Neural crest cell (in vitro differentiated cells): ENCODE data around the gene CMTM2. TPM values are rescaled to one million over a fixed set of nuclear protein-coding genes. Genes with fewer than 3 reads are reported as not detected.
A peak's percentile ranks its signal among the peaks of the same experiment; 100 is the strongest.

Experiments used
- DNase-seq: peaks from one replicate; pipeline ENCODE4 v3.0.0; 2021; ENCODE audit warnings: low read depth, mixed read lengths, low spot score
- H3K27ac Mint-ChIP-seq: one replicate; pipeline ENCODE4 v1.8.0; 2021; ENCODE audit warnings: mild to moderate bottlenecking, mixed read lengths; ENCODE audit not compliant: unreplicated experiment
- H3K27me3 Mint-ChIP-seq: 2 replicates; pipeline ENCODE4 v1.8.0; 2021; ENCODE audit warnings: low read depth, mild to moderate bottlenecking, mixed read lengths
- H3K36me3 Mint-ChIP-seq: 2 replicates; pipeline ENCODE4 v1.8.0; 2021; ENCODE audit warnings: low read depth, mild to moderate bottlenecking, mixed read lengths
- H3K4me1 Mint-ChIP-seq: 2 replicates; pipeline ENCODE4 v1.8.0; 2021; ENCODE audit warnings: mixed read lengths
- H3K4me3 Mint-ChIP-seq: one replicate; pipeline ENCODE4 v1.8.0; 2021; ENCODE audit warnings: mild to moderate bottlenecking, mixed read lengths
- H3K9me3 Mint-ChIP-seq: 2 replicates; pipeline ENCODE4 v1.8.0; 2021; ENCODE audit warnings: mixed read lengths
- total RNA-seq: library from RNA; stranded (reverse); gene quantifications from 2 replicates; pipeline ENCODE4 v1.2.1, GENCODE V29; 2021
- TF ChIP-seq, protein P1 (sequence below): fragments of 200-600 bp; sonication (generic); conservative IDR thresholded peaks from 2 replicates; pipeline ENCODE4 v1.5.0; 2021; ENCODE audit warnings: antibody characterized with exemption, mild to moderate bottlenecking

The CMTM2 gene
- total RNA-seq, 1 donor from 2014 or later: 0.54 TPM

DNA sequence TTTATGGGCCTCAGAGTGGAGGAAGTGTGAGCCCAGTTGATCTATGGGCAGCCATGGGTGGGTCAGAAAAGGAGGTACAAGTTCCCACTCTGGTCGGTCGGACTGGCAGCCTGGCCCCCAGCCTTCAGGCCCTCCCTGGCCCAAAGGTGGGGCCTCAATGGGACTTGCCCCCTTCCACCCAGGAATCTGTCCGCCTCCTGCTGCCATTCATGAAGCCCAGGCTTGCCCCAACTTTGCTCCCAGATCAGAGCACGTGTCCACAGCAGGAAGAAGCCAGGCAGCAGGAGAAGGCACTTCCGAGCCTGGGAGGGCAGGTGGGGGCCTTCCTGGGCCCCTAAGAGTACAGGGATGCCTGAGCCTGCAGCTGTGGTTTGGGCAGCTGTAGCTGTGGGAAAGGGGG lies 22.2 kb downstream of the CMTM2 start:
- DNase-seq: no peak
- H3K9me3 Mint-ChIP-seq: no peaks in the 10 kb centered on the region
- TF ChIP-seq, protein P1, sequence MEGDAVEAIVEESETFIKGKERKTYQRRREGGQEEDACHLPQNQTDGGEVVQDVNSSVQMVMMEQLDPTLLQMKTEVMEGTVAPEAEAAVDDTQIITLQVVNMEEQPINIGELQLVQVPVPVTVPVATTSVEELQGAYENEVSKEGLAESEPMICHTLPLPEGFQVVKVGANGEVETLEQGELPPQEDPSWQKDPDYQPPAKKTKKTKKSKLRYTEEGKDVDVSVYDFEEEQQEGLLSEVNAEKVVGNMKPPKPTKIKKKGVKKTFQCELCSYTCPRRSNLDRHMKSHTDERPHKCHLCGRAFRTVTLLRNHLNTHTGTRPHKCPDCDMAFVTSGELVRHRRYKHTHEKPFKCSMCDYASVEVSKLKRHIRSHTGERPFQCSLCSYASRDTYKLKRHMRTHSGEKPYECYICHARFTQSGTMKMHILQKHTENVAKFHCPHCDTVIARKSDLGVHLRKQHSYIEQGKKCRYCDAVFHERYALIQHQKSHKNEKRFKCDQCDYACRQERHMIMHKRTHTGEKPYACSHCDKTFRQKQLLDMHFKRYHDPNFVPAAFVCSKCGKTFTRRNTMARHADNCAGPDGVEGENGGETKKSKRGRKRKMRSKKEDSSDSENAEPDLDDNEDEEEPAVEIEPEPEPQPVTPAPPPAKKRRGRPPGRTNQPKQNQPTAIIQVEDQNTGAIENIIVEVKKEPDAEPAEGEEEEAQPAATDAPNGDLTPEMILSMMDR: no peak
- no peaks in the 10 kb centered on the region for H3K36me3 Mint-ChIP-seq
- peaks cover 22% of the 10 kb centered on the region for H3K4me1 Mint-ChIP-seq
- peak overlapping the region; percentile 49 for H3K4me3 Mint-ChIP-seq
- peaks cover 2% of the 10 kb centered on the region for H3K27me3 Mint-ChIP-seq
- no peak overlapping the region for H3K27ac Mint-ChIP-seq

DNA sequence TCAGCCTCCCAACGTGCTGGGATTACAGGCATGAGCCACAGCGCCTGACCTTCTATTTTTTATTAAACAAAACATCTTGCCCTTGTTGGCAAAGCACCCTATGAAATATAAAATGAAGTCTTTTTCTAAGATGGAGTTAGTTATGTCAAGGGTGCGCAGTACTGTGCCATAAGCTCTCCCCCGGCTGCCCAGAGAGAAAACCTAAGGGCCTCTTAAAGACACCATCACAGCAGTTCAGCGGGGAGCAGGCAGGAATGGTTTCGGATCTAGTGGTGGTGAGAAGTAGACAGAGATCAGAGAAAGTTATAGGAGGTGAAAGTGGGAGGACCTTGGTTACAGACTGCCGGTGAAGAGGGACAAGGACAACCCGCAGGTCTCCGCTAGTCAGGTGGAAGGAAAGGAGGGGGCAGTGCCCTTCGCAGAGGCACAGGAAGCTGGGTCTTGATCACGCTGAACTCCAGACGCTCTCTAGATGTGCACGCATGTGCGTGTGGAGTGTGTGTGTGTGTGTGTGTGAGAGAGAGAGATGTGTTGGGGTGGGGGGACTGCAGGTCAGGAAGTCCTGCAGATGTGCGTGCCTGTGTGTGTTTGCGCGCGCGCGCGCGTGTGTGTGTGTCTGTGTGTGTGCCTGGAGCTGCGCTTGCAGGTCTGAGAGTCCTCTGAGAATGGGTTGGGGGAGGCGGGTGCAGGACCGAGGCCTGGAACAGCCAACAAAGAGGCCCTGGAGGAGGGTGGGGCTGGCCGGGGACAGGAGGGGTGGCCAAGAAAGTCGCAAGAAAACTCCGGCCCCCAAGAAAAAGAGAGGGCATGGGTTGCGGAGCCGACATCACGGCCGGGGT lies 24.5 kb downstream of the CMTM2 start:
- Mint-ChIP-seq H3K36me3 (no peaks in the 10 kb centered on the region), H3K4me1 (peaks cover 30% of the 10 kb centered on the region), H3K4me3 (peak overlapping the region; percentile 100), H3K27me3 (peaks cover 2% of the 10 kb centered on the region), H3K27ac (peak overlapping the region; percentile 94), H3K9me3 (no peaks in the 10 kb centered on the region)
- peak; percentile 65 for DNase-seq
- TF ChIP-seq, protein P1: no peak

DNA sequence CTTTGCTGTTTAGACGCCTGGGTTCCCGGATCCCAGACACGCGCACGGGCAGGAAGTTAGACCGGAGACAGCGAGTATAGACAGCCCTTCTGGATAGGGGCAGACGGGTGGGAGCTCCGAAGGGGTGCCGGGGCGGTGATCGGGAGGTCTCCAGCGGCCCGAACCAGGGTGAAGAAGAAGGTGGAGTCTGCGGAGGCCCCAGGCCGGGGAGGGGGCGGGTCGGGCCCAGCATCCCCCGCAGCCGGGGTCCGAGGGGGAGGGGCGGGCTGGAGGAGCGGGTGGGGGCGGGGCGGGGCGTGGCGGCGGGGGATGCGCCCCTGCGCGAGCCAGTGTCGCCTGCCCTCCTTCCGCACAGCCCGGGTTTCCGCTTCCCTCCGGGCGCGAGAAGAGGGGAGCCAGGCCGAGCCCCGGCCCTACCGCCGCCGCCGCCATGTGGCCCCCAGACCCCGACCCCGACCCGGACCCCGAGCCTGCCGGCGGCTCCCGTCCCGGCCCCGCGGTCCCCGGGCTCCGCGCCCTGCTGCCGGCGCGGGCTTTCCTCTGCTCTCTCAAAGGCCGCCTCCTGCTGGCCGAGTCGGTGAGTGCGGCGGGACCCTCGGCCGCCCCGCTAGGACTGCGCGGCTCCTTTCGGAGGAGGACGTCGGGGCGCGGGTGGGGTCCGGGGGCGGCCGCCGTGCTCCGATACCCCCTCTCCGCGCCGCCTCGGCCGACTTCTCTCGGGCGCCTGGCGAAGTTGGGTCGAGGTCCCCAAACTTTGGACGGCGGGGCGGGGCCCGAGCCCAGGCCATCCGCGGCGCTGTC lies 25.3 kb downstream of the CMTM2 start, which contains the start of gene CMTM3:
Gene CMTM3 (plus strand): TSS at position 329 of the 801 bp plus-strand sequence. CDS start 102 bp downstream, at position 431.
- H3K36me3 Mint-ChIP-seq: no peaks in the 10 kb centered on the region
- H3K4me3 Mint-ChIP-seq: peak within 1 kb of the TSS; percentile 100
- TF ChIP-seq, protein P1: peak; percentile 92
- H3K27ac Mint-ChIP-seq: peak within 1 kb of the TSS; percentile 94
- DNase-seq: peak; percentile 83
- peaks cover 2% of the 10 kb centered on the region for H3K27me3 Mint-ChIP-seq
- H3K4me1 Mint-ChIP-seq: peaks cover 30% of the 10 kb centered on the region
- H3K9me3 Mint-ChIP-seq: no peaks in the 10 kb centered on the region

DNA sequence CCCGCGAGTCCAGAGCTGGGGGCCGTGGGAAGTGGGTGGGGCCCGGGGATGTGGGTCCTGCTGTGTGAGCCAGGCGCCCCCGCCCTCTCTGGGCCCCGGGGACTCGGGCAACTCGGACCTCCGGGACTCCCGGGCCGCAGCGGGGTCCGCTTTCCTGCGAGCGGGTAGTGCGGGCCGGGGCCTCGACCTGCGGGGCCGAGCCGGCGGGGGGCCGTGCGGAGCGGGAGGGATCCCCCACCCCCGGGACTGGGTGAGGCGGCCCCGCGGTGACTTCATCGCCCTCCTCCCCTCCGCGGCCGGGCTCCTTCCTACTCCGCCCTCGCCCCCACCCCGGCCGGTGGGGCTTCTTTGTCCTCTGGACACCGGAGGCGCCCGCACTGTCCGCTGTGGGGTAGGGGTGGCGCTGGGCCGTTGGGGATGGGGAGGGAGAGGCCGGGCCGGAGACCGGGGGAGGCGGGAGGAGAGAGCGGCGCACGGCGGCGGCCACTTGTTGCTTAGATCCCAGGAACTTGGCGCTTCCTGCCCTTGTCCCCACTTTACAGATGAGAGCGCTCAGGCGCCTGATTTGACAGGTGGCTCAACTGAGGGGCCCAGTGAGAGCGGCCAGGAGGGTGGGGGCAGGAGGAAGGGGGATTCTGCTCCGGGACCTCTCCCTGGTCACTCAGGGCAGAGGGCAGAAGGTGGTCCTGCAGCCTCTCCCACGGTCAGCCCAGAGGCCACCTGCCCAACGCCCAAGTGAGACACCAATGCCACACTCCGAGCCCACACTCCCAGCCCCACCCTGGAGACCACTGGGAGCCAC lies 26.1 kb downstream of the CMTM2 start:
- no peaks in the 10 kb centered on the region for H3K9me3 Mint-ChIP-seq
- peaks cover 2% of the 10 kb centered on the region for H3K27me3 Mint-ChIP-seq
- TF ChIP-seq, protein P1: peak; percentile 24
- no peak overlapping the region for H3K27ac Mint-ChIP-seq
- H3K4me1 Mint-ChIP-seq: peaks cover 30% of the 10 kb centered on the region
- no peaks in the 10 kb centered on the region for H3K36me3 Mint-ChIP-seq
- peak; percentile 36 for DNase-seq
- peak overlapping the region; percentile 83 for H3K4me3 Mint-ChIP-seq
